Endodermal cell (in vitro differentiated cells): Measurements from ENCODE around the gene CAMK2D. TPM values are rescaled to one million over a fixed set of nuclear protein-coding genes. Genes with fewer than 3 reads are reported as not detected.

ENCODE experiments used
- DNase-seq: peaks from one replicate; pipeline ENCODE4 v3.0.0-alpha.2; 2017
- H3K27ac ChIP-seq: 2 replicates; pipeline ENCODE4 v1.5.1; 2013; ENCODE audit warnings: mild to moderate bottlenecking, low read depth, low read length, moderate library complexity
- H3K27me3 ChIP-seq: 2 replicates; pipeline ENCODE4 v1.6.1; 2013; ENCODE audit warnings: mild to moderate bottlenecking, low read length, moderate library complexity; ENCODE audit not compliant: insufficient read depth, control insufficient read depth, poor library complexity, severe bottlenecking
- H3K36me3 ChIP-seq: 2 replicates; pipeline ENCODE4 v1.7.0; 2013; ENCODE audit warnings: mild to moderate bottlenecking, low read length, moderate library complexity; ENCODE audit not compliant: control insufficient read depth, insufficient read depth
- H3K4me1 ChIP-seq: one replicate; pipeline ENCODE4 v1.7.0; 2013; ENCODE audit warnings: low read length; ENCODE audit not compliant: control insufficient read depth, insufficient read depth
- H3K4me3 ChIP-seq: 2 replicates; pipeline ENCODE4 v1.5.1; 2013; ENCODE audit warnings: mild to moderate bottlenecking, low read length, moderate library complexity
- H3K9ac ChIP-seq: 2 replicates; pipeline ENCODE4 v1.6.1; 2013; ENCODE audit warnings: mild to moderate bottlenecking, low read length, moderate library complexity; ENCODE audit not compliant: poor library complexity, severe bottlenecking; ENCODE audit errors: extremely low read depth
- H3K9me3 ChIP-seq: 2 replicates; pipeline ENCODE4 v1.6.1; 2013; ENCODE audit warnings: mild to moderate bottlenecking, low read length, moderate library complexity; ENCODE audit not compliant: control insufficient read depth
- H3K27ac Mint-ChIP-seq: 2 replicates; pipeline ENCODE4 v1.8.0; 2020; ENCODE audit warnings: mixed read lengths
- H3K27me3 Mint-ChIP-seq: 2 replicates; pipeline ENCODE4 v1.8.0; 2021; ENCODE audit warnings: mild to moderate bottlenecking, mixed read lengths; ENCODE audit not compliant: insufficient read depth
- H3K36me3 Mint-ChIP-seq: 2 replicates; pipeline ENCODE4 v1.8.0; 2020; ENCODE audit warnings: low read depth, mixed read lengths
- H3K4me1 Mint-ChIP-seq: 2 replicates; pipeline ENCODE4 v1.8.0; 2020; ENCODE audit warnings: mixed read lengths
- H3K4me3 Mint-ChIP-seq: 2 replicates; pipeline ENCODE4 v1.8.0; 2020; ENCODE audit warnings: mild to moderate bottlenecking, moderate library complexity, mixed read lengths
- H3K9me3 Mint-ChIP-seq: 2 replicates; pipeline ENCODE4 v1.8.0; 2020; ENCODE audit warnings: mild to moderate bottlenecking, mixed read lengths
- WGBS, 2 experiments: methylation state at CpG; one replicate each; pipeline versions ENCODE4 v1.1.5 to v1.1.7; 2013; ENCODE audit warnings: missing lambda C conversion rate in 2 of 2, mixed read lengths in 1 of 2; ENCODE audit not compliant: insufficient coverage in 1 of 2, insufficient read length in 1 of 2; 5-methylcytosine and 5-hydroxymethylcytosine counted together
- total RNA-seq, 2 donors: library from RNA; stranded (reverse); fragmentation: NEBNext Ultra II Directional in 1 of 2; extraction: Animal tissue kit (Norgen Biotek cat#: 25700) in 1 of 2; gene quantifications; 2 replicates in 1 of 2; 3 replicates in 1 of 2; pipeline ENCODE4 v1.2.1, GENCODE V29; 2021
- TF ChIP-seq, protein P1 (sequence below): fragments of 200-600 bp; sonication (generic); conservative IDR thresholded peaks from 2 replicates; pipeline ENCODE4 v1.5.0; 2021; ENCODE audit warnings: antibody characterized with exemption, mild to moderate bottlenecking

CAMK2D gene
- total RNA-seq, 2 donors from 2014 or later, result 91.1 to 120 TPM

GRCh38 chr4:113633467-113633866 lies 128.1 kb downstream of the CAMK2D start:
- TF ChIP-seq, protein P1, sequence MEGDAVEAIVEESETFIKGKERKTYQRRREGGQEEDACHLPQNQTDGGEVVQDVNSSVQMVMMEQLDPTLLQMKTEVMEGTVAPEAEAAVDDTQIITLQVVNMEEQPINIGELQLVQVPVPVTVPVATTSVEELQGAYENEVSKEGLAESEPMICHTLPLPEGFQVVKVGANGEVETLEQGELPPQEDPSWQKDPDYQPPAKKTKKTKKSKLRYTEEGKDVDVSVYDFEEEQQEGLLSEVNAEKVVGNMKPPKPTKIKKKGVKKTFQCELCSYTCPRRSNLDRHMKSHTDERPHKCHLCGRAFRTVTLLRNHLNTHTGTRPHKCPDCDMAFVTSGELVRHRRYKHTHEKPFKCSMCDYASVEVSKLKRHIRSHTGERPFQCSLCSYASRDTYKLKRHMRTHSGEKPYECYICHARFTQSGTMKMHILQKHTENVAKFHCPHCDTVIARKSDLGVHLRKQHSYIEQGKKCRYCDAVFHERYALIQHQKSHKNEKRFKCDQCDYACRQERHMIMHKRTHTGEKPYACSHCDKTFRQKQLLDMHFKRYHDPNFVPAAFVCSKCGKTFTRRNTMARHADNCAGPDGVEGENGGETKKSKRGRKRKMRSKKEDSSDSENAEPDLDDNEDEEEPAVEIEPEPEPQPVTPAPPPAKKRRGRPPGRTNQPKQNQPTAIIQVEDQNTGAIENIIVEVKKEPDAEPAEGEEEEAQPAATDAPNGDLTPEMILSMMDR, result no peak
- H3K4me3 ChIP-seq, result no peak overlapping the region

DNA sequence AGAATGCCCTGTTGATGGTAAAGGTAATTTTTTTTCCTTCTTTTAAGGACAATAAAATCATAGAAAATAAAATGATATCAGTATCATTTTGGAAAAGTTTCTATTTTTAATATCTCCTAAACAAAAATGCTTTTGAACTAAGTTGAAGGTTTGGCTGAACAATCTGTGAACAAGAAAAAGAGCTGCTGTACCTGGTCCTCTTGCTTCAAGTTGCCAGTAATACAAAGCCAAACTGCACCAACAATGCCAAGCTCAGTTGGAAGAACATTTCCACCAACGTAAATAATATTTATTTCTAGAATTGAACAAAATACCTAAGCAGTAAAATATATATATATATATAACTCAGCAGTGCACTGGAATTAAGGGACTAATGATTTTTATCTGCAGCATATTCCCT lies 132.8 kb downstream of the CAMK2D start:
- WGBS, 2 experiments, result 100% methylated on average over 1 of the region's 1 CpG; no CpG with 5 or more reads in 1 of the 2 experiments
- H3K27me3 ChIP-seq, result no peaks in the 10 kb centered on the region
- no peaks in the 10 kb centered on the region for H3K27me3 Mint-ChIP-seq
- peaks cover 5% of the 10 kb centered on the region for H3K36me3 Mint-ChIP-seq
- H3K9me3 ChIP-seq, result no peaks in the 10 kb centered on the region
- TF ChIP-seq, protein P1, result no peak
- no peak overlapping the region for H3K4me3 ChIP-seq
- H3K36me3 ChIP-seq, result peaks cover 11% of the 10 kb centered on the region
- peaks cover 10% of the 10 kb centered on the region for H3K4me1 ChIP-seq
- H3K27ac Mint-ChIP-seq, result no peak overlapping the region
- no peak overlapping the region for H3K27ac ChIP-seq
- no peaks in the 10 kb centered on the region for H3K9me3 Mint-ChIP-seq
- H3K4me1 Mint-ChIP-seq, result peaks cover 7% of the 10 kb centered on the region
- no peak for DNase-seq
- no peak overlapping the region for H3K9ac ChIP-seq
- H3K4me3 Mint-ChIP-seq, result no peak overlapping the region

More at GRCh38 chr4:113633467-113633866, 128.1 kb downstream of the CAMK2D start:
- Histone ChIP-seq H3K27ac (no peak overlapping the region), H3K9me3 (no peaks in the 10 kb centered on the region), H3K9ac (no peak overlapping the region), H3K4me1 (peaks cover 5% of the 10 kb centered on the region), H3K27me3 (no peaks in the 10 kb centered on the region), H3K36me3 (no peaks in the 10 kb centered on the region)
- H3K27me3 Mint-ChIP-seq, result no peaks in the 10 kb centered on the region
- DNase-seq, result no peak
- H3K4me3 Mint-ChIP-seq, result no peak overlapping the region
- no peaks in the 10 kb centered on the region for H3K9me3 Mint-ChIP-seq
- H3K4me1 Mint-ChIP-seq, result peaks cover 14% of the 10 kb centered on the region
- H3K36me3 Mint-ChIP-seq, result peaks cover 5% of the 10 kb centered on the region
- no peak overlapping the region for H3K27ac Mint-ChIP-seq

- H3K4me3 Mint-ChIP-seq, result no peak overlapping the region
- H3K36me3 Mint-ChIP-seq, result peaks cover 5% of the 10 kb centered on the region
- no peaks in the 10 kb centered on the region for H3K27me3 ChIP-seq
- no peaks in the 10 kb centered on the region for H3K9me3 ChIP-seq
- no peak for DNase-seq
- H3K4me1 ChIP-seq, result peaks cover 10% of the 10 kb centered on the region
- H3K4me1 Mint-ChIP-seq, result peaks cover 12% of the 10 kb centered on the region
- H3K27ac Mint-ChIP-seq, result no peak overlapping the region
- H3K9ac ChIP-seq, result no peak overlapping the region
- TF ChIP-seq, protein P1, result no peak
- no peaks in the 10 kb centered on the region for H3K27me3 Mint-ChIP-seq
- H3K9me3 Mint-ChIP-seq, result no peaks in the 10 kb centered on the region
- no peak overlapping the region for H3K4me3 ChIP-seq
- H3K27ac ChIP-seq, result no peak overlapping the region
- peaks cover 23% of the 10 kb centered on the region for H3K36me3 ChIP-seq
These were observed 134.2 kb downstream of the CAMK2D start for GRCh38 chr4:113627321-113627720.
